ENCODE results near the gene PHAF1. TPM values are rescaled to one million over a fixed set of nuclear protein-coding genes. Genes with fewer than 3 reads are reported as not detected.

Gene PHAF1
- total and polyA plus RNA-seq, 2 of the 8 experiments (the other 6 are each of a cell fraction or from before 2014, with no cell fraction given), result 18.6 to 26.4 TPM

DNA sequence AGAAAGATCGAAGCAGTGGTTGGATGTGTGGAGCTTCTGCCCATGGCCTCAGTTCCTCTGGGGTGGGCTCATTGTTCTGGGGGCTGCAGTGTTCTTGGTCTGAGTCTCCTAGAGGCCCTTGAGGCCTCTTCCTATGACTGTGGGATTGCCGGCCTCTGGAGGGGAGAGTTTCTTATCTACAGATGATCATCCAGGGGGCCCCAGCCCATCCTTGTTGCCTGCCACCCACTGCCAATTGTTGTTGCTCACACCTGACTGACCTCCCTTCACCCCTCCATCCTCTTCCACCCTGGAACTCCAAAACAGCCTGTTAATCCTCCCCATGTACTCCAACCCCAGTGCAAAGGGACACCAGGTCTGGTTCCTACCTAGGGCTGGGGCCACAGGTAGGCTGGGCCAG is 35.2 kb downstream of the PHAF1 start:
- WGBS, 2 experiments (ENCODE audit: extremely low coverage in 1 of 2, insufficient coverage in 1 of 2, insufficient read length in 1 of 2, insufficient replicate concordance in 2 of 2, low coverage in 1 of 2, low lambda C conversion rate in 2 of 2, missing lambda C conversion rate in 1 of 2), result 61% methylated on average over 2 of the region's 2 CpGs; no CpG with 5 or more reads in 1 of the 2 experiments
- H2AFZ ChIP-seq (ENCODE audit: low read length), result no peak overlapping the region
- H3K27me3 ChIP-seq (replicated peaks in 1 of 4; ENCODE audit: control insufficient read depth in 3 of 4, extremely low read depth in 1 of 4, insufficient read depth in 3 of 4, low read length in 3 of 4), result peaks cover 0 to under 1% (median 0%) of the 10 kb centered on the region in 4 experiments; a peak in 2 of 7 replicates
- no peak overlapping the region for H4K5ac ChIP-seq (ENCODE audit: insufficient read length, low read depth, low read length)
- no peak overlapping the region for H4K91ac ChIP-seq (replicated peaks; ENCODE audit: insufficient read length, low read length)
- no peaks in the 10 kb centered on the region; a peak in 1 of 4 replicates for H3K9me3 ChIP-seq (ENCODE audit: insufficient read depth in 2 of 2, low read depth in 1 of 2, low read length in 1 of 2)
- no peak overlapping the region for H3K18ac ChIP-seq (ENCODE audit: extremely low read depth, low read length)
- H3K4me2 ChIP-seq (ENCODE audit: insufficient read depth in 1 of 2, low read depth in 2 of 2, low read length in 2 of 2), result no peak overlapping the region
- H2BK20ac ChIP-seq (ENCODE audit: low read length), result no peak overlapping the region
- no peak overlapping the region for H3K27ac ChIP-seq (ENCODE audit: low read depth, low read length)
- peaks cover 4% of the 10 kb centered on the region; the same call in 1 of the 2 replicates for H3K23me2 ChIP-seq (ENCODE audit: low read depth, low read length)
- H3K56ac ChIP-seq (replicated peaks; ENCODE audit: insufficient read length, low read depth, low read length), result no peak overlapping the region
- no peaks in the 10 kb centered on the region for H3K79me2 ChIP-seq (ENCODE audit: control insufficient read depth in 1 of 2, insufficient read depth in 2 of 2, low read length in 2 of 2)
- FAIRE-seq (no peak), DNase-seq (ENCODE audit: low read depth in 1 of 2, low spot score in 2 of 2) (no peak)
- H3K4ac ChIP-seq (replicated peaks; ENCODE audit: insufficient read length, low read depth, low read length), result no peak overlapping the region
- CTCF ChIA-PET (ENCODE audit: partially characterized antibody), result interaction anchor here (1.0 to 3.1 kb wide), 4 partner anchors 10 to 127 kb away, joined by 3 to 12 read pairs (median 6); no protein-coding TSS in a partner anchor
- peaks cover 3 to 20% of the 10 kb centered on the region in 2 experiments for H4K20me1 ChIP-seq (replicated peaks in 1 of 2; ENCODE audit: control insufficient read depth in 1 of 2, insufficient read depth in 2 of 2, low read length in 2 of 2)
- H2AK5ac ChIP-seq (ENCODE audit: low read depth, low read length), result no peak overlapping the region
- H3K4me3 ChIP-seq (ENCODE audit: extremely low read depth in 1 of 4, insufficient read depth in 2 of 4, low read depth in 3 of 4, low read length in 4 of 4), result no peak overlapping the region
- H2BK15ac ChIP-seq (ENCODE audit: low read length), result no peak overlapping the region
- POLR2A ChIA-PET (ENCODE audit: partially characterized antibody), result interaction anchor here (1.0 kb wide), 1 partner anchor 26 kb away, joined by 3 read pairs; no protein-coding TSS in a partner anchor
- no peak overlapping the region for H3K14ac ChIP-seq (ENCODE audit: insufficient read length)
- H3K9ac ChIP-seq (replicated peaks in 1 of 4; ENCODE audit: extremely low read depth in 1 of 4, low read depth in 3 of 4, low read length in 3 of 4), result no peak overlapping the region
- H3K79me1 ChIP-seq (ENCODE audit: low read depth, low read length), result no peaks in the 10 kb centered on the region; the same call in 1 of the 2 replicates
- no peak overlapping the region for H2BK120ac ChIP-seq (replicated peaks; ENCODE audit: low read depth, low read length)
- peaks cover 20 to 44% (median 40%) of the 10 kb centered on the region in 4 experiments; a peak in 7 of 8 replicates for H3K36me3 ChIP-seq (ENCODE audit: control insufficient read depth in 2 of 4, insufficient read depth in 4 of 4, low read length in 3 of 4)
- H3K23ac ChIP-seq (ENCODE audit: insufficient read length), result no peak overlapping the region
- no peak overlapping the region for H4K8ac ChIP-seq (ENCODE audit: extremely low read depth, insufficient read depth, low read length)
- peaks cover 0 to 5% (median 4%) of the 10 kb centered on the region in 4 experiments; a peak in 4 of 7 replicates for H3K4me1 ChIP-seq (replicated peaks in 1 of 4; ENCODE audit: control insufficient read depth in 3 of 4, insufficient read depth in 4 of 4, low read length in 3 of 4)
- no peak overlapping the region for H2BK5ac ChIP-seq (ENCODE audit: low read depth, low read length)
- no peak overlapping the region for H2BK12ac ChIP-seq (ENCODE audit: low read depth, low read length)
- TF ChIP-seq CBX8 (IDR thresholded peaks at IDR 0.05; ENCODE audit: borderline replicate concordance, low read depth, low read length) (no peak), CBX5 (IDR thresholded peaks at IDR 0.05; ENCODE audit: low read depth, low read length) (no peak), MAX (IDR thresholded peaks at IDR 0.05) (no peak), KDM4A (IDR thresholded peaks at IDR 0.05; ENCODE audit: low read depth, low read length, severe bottlenecking) (no peak), POU5F1 (IDR thresholded peaks at IDR 0.05; ENCODE audit: low read depth, low read length) (no peak), CHD1 (IDR thresholded peaks at IDR 0.05; ENCODE audit: low read depth, low read length) (no peak), EGR1 (IDR thresholded peaks at IDR 0.05; ENCODE audit: borderline replicate concordance, low read depth, low read length) (no peak), RXRA (IDR thresholded peaks at IDR 0.05; ENCODE audit: insufficient read depth, low read depth, low read length) (no peak), GTF2F1 (IDR thresholded peaks at IDR 0.05; ENCODE audit: borderline replicate concordance, low read depth, low read length) (no peak), EZH2 (IDR thresholded peaks at IDR 0.05; ENCODE audit: low read depth, low read length, severe bottlenecking) (no peak), SP2 (IDR thresholded peaks at IDR 0.05; ENCODE audit: low read length) (no peak)
- TF ChIP-seq, protein P1, sequence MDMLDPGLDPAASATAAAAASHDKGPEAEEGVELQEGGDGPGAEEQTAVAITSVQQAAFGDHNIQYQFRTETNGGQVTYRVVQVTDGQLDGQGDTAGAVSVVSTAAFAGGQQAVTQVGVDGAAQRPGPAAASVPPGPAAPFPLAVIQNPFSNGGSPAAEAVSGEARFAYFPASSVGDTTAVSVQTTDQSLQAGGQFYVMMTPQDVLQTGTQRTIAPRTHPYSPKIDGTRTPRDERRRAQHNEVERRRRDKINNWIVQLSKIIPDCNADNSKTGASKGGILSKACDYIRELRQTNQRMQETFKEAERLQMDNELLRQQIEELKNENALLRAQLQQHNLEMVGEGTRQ (IDR thresholded peaks at IDR 0.05; ENCODE audit: low read length), result no peak

Data from H1 (cell line).